Endodermal cell (in vitro differentiated cells): ENCODE results near the gene KIF1B. TPM values are rescaled to one million over a fixed set of nuclear protein-coding genes. Genes with fewer than 3 reads are reported as not detected.

Source experiments
- DNase-seq: peaks from one replicate; pipeline ENCODE4 v3.0.0-alpha.2; 2017
- H3K27ac ChIP-seq: 2 replicates; pipeline ENCODE4 v1.5.1; 2013; ENCODE audit warnings: mild to moderate bottlenecking, low read depth, low read length, moderate library complexity
- H3K27me3 ChIP-seq: 2 replicates; pipeline ENCODE4 v1.6.1; 2013; ENCODE audit warnings: mild to moderate bottlenecking, low read length, moderate library complexity; ENCODE audit not compliant: insufficient read depth, control insufficient read depth, poor library complexity, severe bottlenecking
- H3K36me3 ChIP-seq: 2 replicates; pipeline ENCODE4 v1.7.0; 2013; ENCODE audit warnings: mild to moderate bottlenecking, low read length, moderate library complexity; ENCODE audit not compliant: control insufficient read depth, insufficient read depth
- H3K4me1 ChIP-seq: one replicate; pipeline ENCODE4 v1.7.0; 2013; ENCODE audit warnings: low read length; ENCODE audit not compliant: control insufficient read depth, insufficient read depth
- H3K4me3 ChIP-seq: 2 replicates; pipeline ENCODE4 v1.5.1; 2013; ENCODE audit warnings: mild to moderate bottlenecking, low read length, moderate library complexity
- H3K9ac ChIP-seq: 2 replicates; pipeline ENCODE4 v1.6.1; 2013; ENCODE audit warnings: mild to moderate bottlenecking, low read length, moderate library complexity; ENCODE audit not compliant: poor library complexity, severe bottlenecking; ENCODE audit errors: extremely low read depth
- H3K9me3 ChIP-seq: 2 replicates; pipeline ENCODE4 v1.6.1; 2013; ENCODE audit warnings: mild to moderate bottlenecking, low read length, moderate library complexity; ENCODE audit not compliant: control insufficient read depth
- H3K27ac Mint-ChIP-seq: 2 replicates; pipeline ENCODE4 v1.8.0; 2020; ENCODE audit warnings: mixed read lengths
- H3K27me3 Mint-ChIP-seq: 2 replicates; pipeline ENCODE4 v1.8.0; 2021; ENCODE audit warnings: mild to moderate bottlenecking, mixed read lengths; ENCODE audit not compliant: insufficient read depth
- H3K36me3 Mint-ChIP-seq: 2 replicates; pipeline ENCODE4 v1.8.0; 2020; ENCODE audit warnings: low read depth, mixed read lengths
- H3K4me1 Mint-ChIP-seq: 2 replicates; pipeline ENCODE4 v1.8.0; 2020; ENCODE audit warnings: mixed read lengths
- H3K4me3 Mint-ChIP-seq: 2 replicates; pipeline ENCODE4 v1.8.0; 2020; ENCODE audit warnings: mild to moderate bottlenecking, moderate library complexity, mixed read lengths
- H3K9me3 Mint-ChIP-seq: 2 replicates; pipeline ENCODE4 v1.8.0; 2020; ENCODE audit warnings: mild to moderate bottlenecking, mixed read lengths
- WGBS, 2 experiments: methylation state at CpG; one replicate each; pipeline versions ENCODE4 v1.1.5 to v1.1.7; 2013; ENCODE audit warnings: missing lambda C conversion rate in 2 of 2, mixed read lengths in 1 of 2; ENCODE audit not compliant: insufficient coverage in 1 of 2, insufficient read length in 1 of 2; 5-methylcytosine and 5-hydroxymethylcytosine counted together
- total RNA-seq, 2 donors: library from RNA; stranded (reverse); fragmentation: NEBNext Ultra II Directional in 1 of 2; extraction: Animal tissue kit (Norgen Biotek cat#: 25700) in 1 of 2; gene quantifications; 2 replicates in 1 of 2; 3 replicates in 1 of 2; pipeline ENCODE4 v1.2.1, GENCODE V29; 2021
- TF ChIP-seq, protein P1 (sequence below): fragments of 200-600 bp; sonication (generic); conservative IDR thresholded peaks from 2 replicates; pipeline ENCODE4 v1.5.0; 2021; ENCODE audit warnings: antibody characterized with exemption, mild to moderate bottlenecking

KIF1B gene
- total RNA-seq, 2 donors from 2014 or later, result 71.5 to 74.2 TPM

DNA sequence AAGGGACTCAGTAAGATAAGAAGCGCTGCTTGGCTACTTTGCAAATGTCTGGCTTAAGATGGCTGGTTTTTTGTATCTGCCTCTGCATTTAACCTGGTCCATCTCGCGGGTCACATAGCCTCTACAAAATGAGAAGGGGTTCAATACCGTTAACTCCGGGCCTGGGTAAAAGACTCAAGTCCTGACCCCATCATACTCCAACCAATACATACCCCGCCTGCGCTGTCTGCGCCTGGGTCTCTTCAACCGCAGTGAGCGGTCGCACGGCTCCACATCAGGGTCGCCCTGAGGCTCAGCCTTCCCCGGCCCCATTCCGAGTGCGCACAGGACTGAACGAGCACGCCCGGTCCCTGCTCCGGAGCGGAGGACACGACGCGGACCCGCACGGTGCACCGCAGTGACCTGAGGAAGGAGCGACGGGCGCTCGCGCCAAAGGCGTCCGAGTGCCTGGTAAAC lies 187.9 kb downstream of the KIF1B start:
- Histone ChIP-seq H3K27ac (peak overlapping the region; percentile 78), H3K36me3 (peaks cover 18% of the 10 kb centered on the region), H3K27me3 (no peaks in the 10 kb centered on the region), H3K9ac (peak overlapping the region; percentile 73), H3K4me1 (no peaks in the 10 kb centered on the region), H3K4me3 (peak overlapping the region; percentile 87), H3K9me3 (peaks cover 9% of the 10 kb centered on the region)
- TF ChIP-seq, protein P1, sequence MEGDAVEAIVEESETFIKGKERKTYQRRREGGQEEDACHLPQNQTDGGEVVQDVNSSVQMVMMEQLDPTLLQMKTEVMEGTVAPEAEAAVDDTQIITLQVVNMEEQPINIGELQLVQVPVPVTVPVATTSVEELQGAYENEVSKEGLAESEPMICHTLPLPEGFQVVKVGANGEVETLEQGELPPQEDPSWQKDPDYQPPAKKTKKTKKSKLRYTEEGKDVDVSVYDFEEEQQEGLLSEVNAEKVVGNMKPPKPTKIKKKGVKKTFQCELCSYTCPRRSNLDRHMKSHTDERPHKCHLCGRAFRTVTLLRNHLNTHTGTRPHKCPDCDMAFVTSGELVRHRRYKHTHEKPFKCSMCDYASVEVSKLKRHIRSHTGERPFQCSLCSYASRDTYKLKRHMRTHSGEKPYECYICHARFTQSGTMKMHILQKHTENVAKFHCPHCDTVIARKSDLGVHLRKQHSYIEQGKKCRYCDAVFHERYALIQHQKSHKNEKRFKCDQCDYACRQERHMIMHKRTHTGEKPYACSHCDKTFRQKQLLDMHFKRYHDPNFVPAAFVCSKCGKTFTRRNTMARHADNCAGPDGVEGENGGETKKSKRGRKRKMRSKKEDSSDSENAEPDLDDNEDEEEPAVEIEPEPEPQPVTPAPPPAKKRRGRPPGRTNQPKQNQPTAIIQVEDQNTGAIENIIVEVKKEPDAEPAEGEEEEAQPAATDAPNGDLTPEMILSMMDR, result no peak
- Mint-ChIP-seq H3K27me3 (no peaks in the 10 kb centered on the region), H3K4me3 (peak overlapping the region; percentile 79), H3K9me3 (peaks cover 10% of the 10 kb centered on the region), H3K4me1 (peaks cover 14% of the 10 kb centered on the region), H3K27ac (peak overlapping the region; percentile 95), H3K36me3 (peaks cover 28% of the 10 kb centered on the region)
- DNase-seq, result no peak
- WGBS, 2 experiments, result 2 to 3% methylated on average over 17 to 34 of the region's 34 CpGs

DNA sequence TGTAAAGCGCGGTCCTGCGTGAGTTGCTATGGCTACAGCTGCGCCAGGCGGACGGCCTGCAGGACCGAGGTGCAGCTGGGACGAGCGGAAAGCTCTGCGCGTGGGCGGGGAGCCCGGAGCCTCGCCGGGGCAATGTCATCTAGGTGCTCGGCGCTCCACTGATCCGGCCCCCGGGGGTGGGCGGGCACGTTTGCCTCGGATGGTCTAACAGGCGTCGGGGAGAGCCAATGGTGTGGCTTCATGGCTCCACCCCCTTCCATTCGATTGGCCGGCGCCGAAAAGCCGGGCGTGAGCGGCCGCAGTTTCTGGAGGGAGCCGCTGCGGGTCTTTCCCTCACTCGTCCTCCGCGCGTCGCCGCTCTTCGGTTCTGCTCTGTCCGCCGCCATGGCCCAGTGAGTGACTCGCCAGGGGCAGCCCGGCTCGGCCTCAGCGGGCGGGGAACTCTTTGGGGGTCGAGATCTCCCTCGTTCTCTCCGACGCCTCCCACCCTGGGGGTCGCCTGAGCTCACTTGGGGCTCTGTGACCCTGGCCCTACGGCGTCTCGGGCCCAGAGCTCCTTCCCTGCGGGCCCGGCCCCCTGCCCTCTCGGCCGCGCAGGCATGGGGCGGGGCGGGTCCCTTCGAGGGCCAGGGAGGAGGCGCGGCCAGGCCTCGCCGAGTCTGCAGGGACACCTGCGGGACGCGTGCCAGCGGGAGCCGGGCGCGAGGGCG lies 188.5 kb downstream of the KIF1B start, which contains the start of gene PGD:
PGD (plus strand) TSS at position 331 of the 710 bp plus-strand sequence; CDS start at position 385, 54 bp downstream.
- peak; percentile 99 for DNase-seq
- H3K9ac ChIP-seq, result peak within 1 kb of the TSS; percentile 73
- H3K36me3 Mint-ChIP-seq, result peaks cover 32% of the 10 kb centered on the region
- peaks cover 8% of the 10 kb centered on the region for H3K9me3 Mint-ChIP-seq
- H3K27me3 Mint-ChIP-seq, result no peaks in the 10 kb centered on the region
- peak within 1 kb of the TSS; percentile 97 for H3K27ac ChIP-seq
- H3K9me3 ChIP-seq, result peaks cover 6% of the 10 kb centered on the region
- peak within 1 kb of the TSS; percentile 95 for H3K27ac Mint-ChIP-seq
- H3K4me1 Mint-ChIP-seq, result peaks cover 14% of the 10 kb centered on the region
- TF ChIP-seq, protein P1, result peak; percentile 24
- 0% methylated on average over 55 to 76 of the region's 76 CpGs for WGBS, 2 experiments
- peak within 1 kb of the TSS; percentile 87 for H3K4me3 ChIP-seq
- H3K4me3 Mint-ChIP-seq, result peak within 1 kb of the TSS; percentile 79
- no peaks in the 10 kb centered on the region for H3K27me3 ChIP-seq
- H3K4me1 ChIP-seq, result no peaks in the 10 kb centered on the region
- H3K36me3 ChIP-seq, result peaks cover 23% of the 10 kb centered on the region

DNA sequence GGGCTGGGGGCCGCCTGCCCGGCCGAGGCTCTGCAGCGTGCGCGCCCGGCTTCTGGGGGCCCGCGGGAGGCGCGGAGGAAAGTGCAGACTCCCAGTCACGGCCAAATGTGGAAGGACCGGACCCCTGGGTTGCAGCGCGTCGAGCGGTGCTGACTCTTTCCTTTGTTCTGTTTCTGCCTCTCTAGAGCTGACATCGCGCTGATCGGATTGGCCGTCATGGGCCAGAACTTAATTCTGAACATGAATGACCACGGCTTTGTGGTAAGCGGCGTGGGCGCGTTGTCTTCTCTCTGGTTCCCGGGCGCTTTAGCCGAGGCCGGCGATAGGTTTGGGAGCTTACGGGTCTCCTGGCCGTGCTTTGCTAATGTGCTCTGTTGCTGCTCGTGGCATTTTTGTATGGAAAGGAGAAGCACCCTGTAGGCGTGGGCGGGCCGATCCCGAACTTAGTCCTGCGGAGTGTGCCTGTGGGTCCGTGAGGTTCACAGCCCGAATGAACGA lies 189.1 kb downstream of the KIF1B start:
- H3K36me3 Mint-ChIP-seq, result peaks cover 34% of the 10 kb centered on the region
- no peaks in the 10 kb centered on the region for H3K27me3 ChIP-seq
- peak overlapping the region; percentile 87 for H3K4me3 ChIP-seq
- H3K4me3 Mint-ChIP-seq, result peak overlapping the region; percentile 79
- peaks cover under 1% of the 10 kb centered on the region for H3K9me3 ChIP-seq
- peaks cover 14% of the 10 kb centered on the region for H3K4me1 Mint-ChIP-seq
- H3K4me1 ChIP-seq, result no peaks in the 10 kb centered on the region
- H3K36me3 ChIP-seq, result peaks cover 30% of the 10 kb centered on the region
- no peaks in the 10 kb centered on the region for H3K27me3 Mint-ChIP-seq
- peak overlapping the region; percentile 97 for H3K27ac ChIP-seq
- TF ChIP-seq, protein P1, result no peak
- peak overlapping the region; percentile 69 for H3K27ac Mint-ChIP-seq
- peaks cover 2% of the 10 kb centered on the region for H3K9me3 Mint-ChIP-seq
- WGBS, 2 experiments, result 0% methylated on average over 35 to 42 of the region's 42 CpGs
- H3K9ac ChIP-seq, result peak overlapping the region; percentile 73
- no peak for DNase-seq
